GM21723 (cell line): ENCODE data around the gene ACSM2A.
"Not testable (repeated sequence)": the region's sequence is repeated elsewhere in the genome, so short reads cannot be mapped to it uniquely, and the experiment has no call there.

ENCODE experiments used
- ATAC-seq: cut with Tn5 transposase; IDR thresholded peaks from one replicate; pipeline ENCODE4 v1.9.1; 2021; ENCODE audit warnings: mild to moderate bottlenecking, moderate library complexity; ENCODE audit not compliant: unreplicated experiment

The ACSM2A gene

DNA sequence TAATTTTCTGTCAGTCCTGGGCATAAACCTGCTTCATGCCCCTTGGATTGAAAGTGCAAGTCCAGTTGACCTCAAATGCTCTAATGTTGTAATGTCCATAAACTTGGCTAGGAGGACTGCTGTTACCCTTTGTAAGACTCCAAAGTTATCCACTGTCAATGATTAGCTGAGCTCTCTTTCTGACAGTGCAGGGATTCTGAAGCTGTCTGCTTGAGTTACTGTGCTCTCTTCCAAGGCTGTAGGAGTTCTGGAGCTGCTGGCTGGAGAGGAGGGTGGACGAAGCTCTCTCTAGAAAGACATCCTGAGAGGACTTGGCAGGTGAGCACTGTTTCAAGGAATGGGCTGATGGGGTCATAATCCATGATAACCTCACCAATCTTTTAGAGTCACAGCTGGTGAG lies at the start of gene ACSM2A:
Gene ACSM2A (plus strand): TSS at position 158 of the 400 bp plus-strand sequence. CDS start 8,594 bp downstream, outside the sequence.
- ATAC-seq, result not testable (repeated sequence)

DNA sequence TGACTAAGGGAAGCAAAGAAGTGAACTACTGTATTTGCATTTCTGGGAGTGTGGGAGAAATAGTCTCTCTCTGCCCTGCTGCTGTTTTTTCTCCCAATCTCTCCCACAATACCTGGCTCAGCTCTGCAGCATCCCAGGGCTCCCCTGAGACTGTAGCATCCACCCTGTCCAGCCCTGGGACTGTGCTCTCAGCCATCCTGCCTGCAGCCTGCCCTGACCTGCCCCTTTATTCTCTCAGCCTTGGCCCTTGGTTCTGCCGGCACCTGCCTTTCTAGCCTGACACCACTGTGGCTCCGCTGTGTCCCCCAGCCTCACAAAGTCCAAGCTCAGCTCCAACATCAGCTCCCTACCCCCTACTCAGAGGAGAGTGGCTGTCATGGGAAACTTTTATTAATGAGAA lies 48.7 kb upstream of the ACSM2A start:
- ATAC-seq, result no peak

- ATAC-seq, result no peak
These were observed 46.7 kb upstream of the ACSM2A start, which contains the start of gene PDILT for GRCh38 chr16:20404637-20405036. Gene PDILT (minus strand): TSS chr16:20404737. CDS start chr16:20399300, 5,437 bp downstream.

DNA sequence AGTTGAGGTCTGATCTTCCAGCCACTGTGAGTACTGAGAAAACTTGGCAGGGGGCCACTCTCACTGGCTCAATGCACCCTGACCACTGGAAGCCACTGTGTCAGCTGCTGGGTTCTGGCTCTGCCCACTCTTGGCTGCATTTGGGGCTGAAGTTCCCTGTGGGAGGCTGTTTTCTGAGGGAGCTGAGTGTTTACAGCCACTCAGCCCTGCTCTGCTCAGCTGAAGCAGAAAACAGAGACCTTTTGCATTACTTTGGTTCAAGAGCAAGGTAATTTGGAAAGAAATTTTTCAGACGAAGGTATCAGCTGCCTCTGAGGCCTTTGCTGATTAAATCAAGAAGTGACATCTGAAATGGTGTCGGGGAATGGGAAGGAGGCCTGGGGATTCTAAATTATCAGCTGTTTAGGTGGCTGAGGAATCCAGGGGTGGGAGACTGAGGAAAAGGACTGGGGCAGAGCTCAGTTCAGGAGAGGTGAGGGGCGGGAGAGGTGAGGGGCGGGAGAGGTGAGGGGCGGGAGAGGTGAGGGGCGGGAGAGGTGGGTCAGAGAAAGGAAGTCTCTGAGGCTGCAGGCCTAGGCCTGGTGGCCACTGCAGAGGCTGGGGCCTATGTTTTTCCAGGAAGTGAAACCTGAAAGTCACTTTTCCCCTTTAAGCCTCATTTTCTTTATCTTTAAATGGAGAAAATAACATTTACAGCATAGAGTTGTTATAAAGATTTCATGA lies 41.8 kb upstream of the ACSM2A start, which contains the start of gene ACSM5:
Gene ACSM5 (plus strand): TSS at position 137 of the 723 bp plus-strand sequence. CDS start 1,951 bp downstream, outside the sequence.
- peak; percentile 44 for ATAC-seq

GRCh38 chr16:20410121-20410723 lies 41.1 kb upstream of the ACSM2A start:
- peak; percentile 85 for ATAC-seq

DNA sequence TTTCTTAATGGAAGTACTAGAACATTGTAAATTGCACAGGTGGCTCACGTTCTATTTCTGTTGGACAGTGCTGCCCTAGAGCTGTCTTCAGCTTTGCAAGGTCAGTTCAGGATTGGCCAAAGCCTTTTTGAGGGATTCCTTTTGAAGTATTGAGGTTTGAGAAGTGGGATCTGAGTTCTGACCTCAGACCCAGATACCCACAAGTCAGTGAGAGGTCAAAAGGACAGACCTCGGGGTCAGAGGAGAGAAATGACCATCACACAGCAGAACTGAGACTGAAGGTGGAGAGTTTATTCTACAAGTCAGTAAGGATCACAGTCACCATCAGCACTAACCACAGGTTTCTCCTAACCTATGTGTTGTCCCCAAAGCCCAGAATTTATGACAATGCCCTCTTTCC lies 40.3 kb upstream of the ACSM2A start:
- ATAC-seq, result no peak

DNA sequence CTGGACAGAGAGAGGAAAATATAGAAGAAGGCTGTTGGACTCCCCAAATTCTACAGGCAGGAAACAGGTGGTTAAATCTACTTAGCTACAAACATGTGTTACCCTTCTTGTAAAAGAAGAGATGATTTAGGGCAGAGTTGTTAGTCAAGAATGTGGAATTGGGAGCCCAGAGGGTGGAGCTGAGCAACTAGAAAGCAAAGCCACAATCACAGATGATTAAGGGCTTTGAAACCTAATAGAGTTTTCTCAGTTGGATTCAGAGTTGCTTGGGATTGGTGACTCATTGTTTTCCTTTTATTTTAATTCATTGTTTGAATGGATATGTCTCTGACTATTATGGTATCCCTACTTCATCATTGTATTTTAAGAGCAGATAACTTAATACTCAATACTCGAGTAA lies 35.8 kb upstream of the ACSM2A start:
- no peak for ATAC-seq

- ATAC-seq, result not testable (repeated sequence)
These were observed 32.2 kb upstream of the ACSM2A start for GRCh38 chr16:20419093-20419492.

DNA sequence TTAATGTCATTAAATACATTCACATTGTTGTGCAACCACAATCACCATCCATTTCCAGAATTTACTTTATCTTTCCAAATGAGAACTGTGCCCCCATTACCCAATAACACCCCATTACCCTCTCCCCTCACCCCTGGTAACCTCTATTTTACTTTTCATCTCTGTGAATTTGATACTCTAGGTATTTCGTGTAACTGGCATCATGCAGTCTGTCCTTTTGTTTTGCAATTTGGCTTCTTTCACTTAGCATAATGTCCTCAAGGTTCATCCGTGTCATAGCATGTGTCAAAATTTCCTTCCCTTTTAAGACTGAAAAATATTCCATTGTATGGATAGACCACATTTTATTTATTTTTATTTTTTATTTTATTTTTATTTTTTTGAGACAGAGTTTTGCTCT lies 29.6 kb upstream of the ACSM2A start:
- not testable (repeated sequence) for ATAC-seq

DNA sequence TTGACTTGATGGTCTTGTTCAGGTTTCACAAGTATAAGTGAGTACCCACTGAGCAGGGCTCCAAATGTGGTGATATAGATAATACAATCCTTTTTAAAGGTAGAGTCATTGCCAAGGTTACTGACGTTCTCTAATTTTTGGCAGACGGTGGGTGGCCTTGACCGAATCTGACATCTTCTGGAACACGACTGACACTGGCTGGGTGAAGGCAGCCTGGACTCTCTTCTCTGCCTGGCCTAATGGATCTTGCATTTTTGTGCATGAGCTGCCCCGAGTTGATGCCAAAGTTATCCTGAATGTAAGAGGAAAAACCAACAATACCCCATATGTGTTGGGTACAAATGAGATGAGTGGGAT lies 27.6 kb upstream of the ACSM2A start:
- not testable (repeated sequence) for ATAC-seq

DNA sequence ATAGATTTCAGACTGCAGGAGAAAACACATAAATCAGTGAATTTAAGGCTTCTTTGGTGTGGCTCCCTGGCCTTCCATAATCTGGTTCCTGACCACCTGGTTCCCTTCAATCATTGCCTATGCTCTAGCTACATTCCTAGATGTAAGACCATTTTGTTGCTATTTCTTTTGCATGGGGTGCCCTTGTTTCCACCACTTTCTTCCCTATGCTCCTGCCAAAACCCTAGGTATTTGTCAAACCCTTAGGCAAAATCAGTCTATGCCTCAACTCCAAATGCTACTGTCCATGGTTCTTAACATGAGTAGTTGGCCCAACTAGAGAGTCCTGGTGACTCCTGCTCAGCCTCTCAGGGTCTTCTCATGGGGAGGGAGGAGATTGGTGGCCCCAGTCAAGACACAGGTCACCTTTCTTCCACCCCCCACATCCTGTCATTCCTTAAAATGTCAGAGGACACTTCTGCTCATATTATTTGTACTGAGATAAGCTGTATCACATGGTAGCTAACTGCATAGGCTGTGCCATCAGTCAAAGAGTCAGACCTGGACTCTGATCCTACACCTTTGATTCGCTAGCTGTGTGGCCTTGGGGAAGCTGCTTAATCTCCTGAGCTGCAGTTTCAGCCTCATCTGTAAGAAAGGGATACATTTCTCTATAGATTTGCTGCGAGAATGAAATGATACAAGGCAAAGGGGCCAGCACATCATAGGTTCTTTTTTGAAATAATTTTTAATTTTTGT lies 27.0 kb upstream of the ACSM2A start:
- no peak for ATAC-seq

- not testable (repeated sequence) for ATAC-seq
These were observed 23.9 kb upstream of the ACSM2A start for GRCh38 chr16:20427401-20427797.

- ATAC-seq, result not testable (repeated sequence)
These were observed 21.8 kb upstream of the ACSM2A start for GRCh38 chr16:20429499-20429898.

DNA sequence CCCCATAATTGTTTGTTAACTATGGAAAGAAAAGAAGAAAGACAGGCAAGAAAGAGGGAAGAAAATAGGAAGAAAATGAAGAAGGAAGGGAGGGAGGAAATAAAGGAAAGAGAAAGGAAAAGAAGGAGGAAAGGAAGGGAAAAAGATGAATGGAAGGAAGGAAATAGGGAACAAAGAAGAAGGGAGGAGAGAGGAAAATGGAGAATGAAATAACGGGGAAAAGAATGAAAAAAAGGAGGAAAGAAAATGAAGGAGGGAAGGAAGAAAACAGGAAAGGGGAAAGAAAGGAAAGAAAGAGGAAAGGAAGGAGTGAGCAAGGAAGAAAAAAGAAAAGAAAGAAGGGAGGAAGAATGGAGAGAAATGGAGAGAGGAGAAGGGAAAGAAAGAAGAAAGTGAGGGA lies 20.8 kb upstream of the ACSM2A start:
- ATAC-seq, result not testable (repeated sequence)

GRCh38 chr16:20430948-20431347 lies 20.4 kb upstream of the ACSM2A start:
- ATAC-seq, result no peak

GRCh38 chr16:20438950-20439349 lies 12.4 kb upstream of the ACSM2A start:
- not testable (repeated sequence) for ATAC-seq

- ATAC-seq, result not testable (repeated sequence)
These were observed 11.5 kb upstream of the ACSM2A start for GRCh38 chr16:20439820-20440231.

- not testable (repeated sequence) for ATAC-seq
These were observed 10.6 kb upstream of the ACSM2A start for GRCh38 chr16:20440731-20441130.

GRCh38 chr16:20441191-20441590 lies 10.1 kb upstream of the ACSM2A start:
- no peak for ATAC-seq

DNA sequence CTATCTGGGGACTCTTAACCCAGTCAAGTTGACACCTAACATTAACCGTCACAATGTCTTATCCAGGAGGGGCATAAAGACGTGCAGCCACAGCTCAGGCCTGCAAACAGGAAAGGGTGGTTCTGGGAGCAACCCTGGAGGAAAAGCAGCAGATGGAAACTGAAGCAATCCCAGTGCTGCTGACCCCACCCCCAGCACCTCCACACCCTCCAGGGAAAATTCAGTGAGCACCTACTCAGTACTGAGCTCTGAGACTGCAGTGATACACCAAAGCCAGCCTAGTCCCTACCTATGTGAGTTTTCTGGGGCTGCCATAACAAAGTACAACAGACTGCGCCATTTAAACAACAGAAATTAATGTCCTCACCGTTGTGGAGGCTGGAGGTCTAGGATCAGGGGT lies 9.5 kb upstream of the ACSM2A start:
- not testable (repeated sequence) for ATAC-seq

GRCh38 chr16:20446652-20447393 lies 4.5 kb upstream of the ACSM2A start:
- ATAC-seq, result not testable (repeated sequence)
